ENCODE results near the gene SET.

DNA sequence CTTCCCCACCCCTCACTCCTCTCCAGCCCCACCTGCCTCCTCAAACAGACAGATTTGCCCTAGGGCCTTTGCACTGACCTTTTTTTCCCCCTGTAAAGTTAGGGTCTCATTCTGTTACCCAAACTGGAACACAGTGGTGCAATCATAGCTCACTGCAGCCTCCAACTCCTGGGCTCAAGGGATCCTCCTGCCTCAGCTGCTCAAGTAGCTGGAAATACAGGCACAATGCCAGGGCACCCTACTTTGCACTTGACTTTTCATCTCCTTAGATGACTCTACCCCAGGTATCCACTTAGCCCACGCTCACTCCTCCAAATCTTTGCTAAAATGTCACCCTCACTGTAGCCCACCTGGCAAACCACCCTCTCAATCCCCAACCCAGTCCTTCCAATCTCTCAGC lies 34.5 kb upstream of the SET start:
- TF ChIP-seq, protein P1, sequence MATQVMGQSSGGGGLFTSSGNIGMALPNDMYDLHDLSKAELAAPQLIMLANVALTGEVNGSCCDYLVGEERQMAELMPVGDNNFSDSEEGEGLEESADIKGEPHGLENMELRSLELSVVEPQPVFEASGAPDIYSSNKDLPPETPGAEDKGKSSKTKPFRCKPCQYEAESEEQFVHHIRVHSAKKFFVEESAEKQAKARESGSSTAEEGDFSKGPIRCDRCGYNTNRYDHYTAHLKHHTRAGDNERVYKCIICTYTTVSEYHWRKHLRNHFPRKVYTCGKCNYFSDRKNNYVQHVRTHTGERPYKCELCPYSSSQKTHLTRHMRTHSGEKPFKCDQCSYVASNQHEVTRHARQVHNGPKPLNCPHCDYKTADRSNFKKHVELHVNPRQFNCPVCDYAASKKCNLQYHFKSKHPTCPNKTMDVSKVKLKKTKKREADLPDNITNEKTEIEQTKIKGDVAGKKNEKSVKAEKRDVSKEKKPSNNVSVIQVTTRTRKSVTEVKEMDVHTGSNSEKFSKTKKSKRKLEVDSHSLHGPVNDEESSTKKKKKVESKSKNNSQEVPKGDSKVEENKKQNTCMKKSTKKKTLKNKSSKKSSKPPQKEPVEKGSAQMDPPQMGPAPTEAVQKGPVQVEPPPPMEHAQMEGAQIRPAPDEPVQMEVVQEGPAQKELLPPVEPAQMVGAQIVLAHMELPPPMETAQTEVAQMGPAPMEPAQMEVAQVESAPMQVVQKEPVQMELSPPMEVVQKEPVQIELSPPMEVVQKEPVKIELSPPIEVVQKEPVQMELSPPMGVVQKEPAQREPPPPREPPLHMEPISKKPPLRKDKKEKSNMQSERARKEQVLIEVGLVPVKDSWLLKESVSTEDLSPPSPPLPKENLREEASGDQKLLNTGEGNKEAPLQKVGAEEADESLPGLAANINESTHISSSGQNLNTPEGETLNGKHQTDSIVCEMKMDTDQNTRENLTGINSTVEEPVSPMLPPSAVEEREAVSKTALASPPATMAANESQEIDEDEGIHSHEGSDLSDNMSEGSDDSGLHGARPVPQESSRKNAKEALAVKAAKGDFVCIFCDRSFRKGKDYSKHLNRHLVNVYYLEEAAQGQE (IDR thresholded peaks at IDR 0.05; ENCODE audit: low read depth): no peak
- no peak for TF ChIP-seq EP300 (IDR thresholded peaks at IDR 0.05; ENCODE audit: borderline replicate concordance)
- no peak for TF ChIP-seq NFIC (IDR thresholded peaks at IDR 0.05)
- no peak for TF ChIP-seq RAD21 (IDR thresholded peaks at IDR 0.05; ENCODE audit: low read depth)
- TF ChIP-seq, protein P2, sequence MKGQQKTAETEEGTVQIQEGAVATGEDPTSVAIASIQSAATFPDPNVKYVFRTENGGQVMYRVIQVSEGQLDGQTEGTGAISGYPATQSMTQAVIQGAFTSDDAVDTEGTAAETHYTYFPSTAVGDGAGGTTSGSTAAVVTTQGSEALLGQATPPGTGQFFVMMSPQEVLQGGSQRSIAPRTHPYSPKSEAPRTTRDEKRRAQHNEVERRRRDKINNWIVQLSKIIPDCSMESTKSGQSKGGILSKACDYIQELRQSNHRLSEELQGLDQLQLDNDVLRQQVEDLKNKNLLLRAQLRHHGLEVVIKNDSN (IDR thresholded peaks at IDR 0.05): no peak
- no peak for TF ChIP-seq TEAD4 (IDR thresholded peaks at IDR 0.05)
- TF ChIP-seq EGR1 (IDR thresholded peaks at IDR 0.05): no peak
- no peak for TF ChIP-seq TAF1 (IDR thresholded peaks at IDR 0.05; ENCODE audit: low read depth)
- TF ChIP-seq YY1 (IDR thresholded peaks at IDR 0.05; ENCODE audit: low read depth): no peak
